Measurements from ENCODE around the gene DIPK1B.

DNA sequence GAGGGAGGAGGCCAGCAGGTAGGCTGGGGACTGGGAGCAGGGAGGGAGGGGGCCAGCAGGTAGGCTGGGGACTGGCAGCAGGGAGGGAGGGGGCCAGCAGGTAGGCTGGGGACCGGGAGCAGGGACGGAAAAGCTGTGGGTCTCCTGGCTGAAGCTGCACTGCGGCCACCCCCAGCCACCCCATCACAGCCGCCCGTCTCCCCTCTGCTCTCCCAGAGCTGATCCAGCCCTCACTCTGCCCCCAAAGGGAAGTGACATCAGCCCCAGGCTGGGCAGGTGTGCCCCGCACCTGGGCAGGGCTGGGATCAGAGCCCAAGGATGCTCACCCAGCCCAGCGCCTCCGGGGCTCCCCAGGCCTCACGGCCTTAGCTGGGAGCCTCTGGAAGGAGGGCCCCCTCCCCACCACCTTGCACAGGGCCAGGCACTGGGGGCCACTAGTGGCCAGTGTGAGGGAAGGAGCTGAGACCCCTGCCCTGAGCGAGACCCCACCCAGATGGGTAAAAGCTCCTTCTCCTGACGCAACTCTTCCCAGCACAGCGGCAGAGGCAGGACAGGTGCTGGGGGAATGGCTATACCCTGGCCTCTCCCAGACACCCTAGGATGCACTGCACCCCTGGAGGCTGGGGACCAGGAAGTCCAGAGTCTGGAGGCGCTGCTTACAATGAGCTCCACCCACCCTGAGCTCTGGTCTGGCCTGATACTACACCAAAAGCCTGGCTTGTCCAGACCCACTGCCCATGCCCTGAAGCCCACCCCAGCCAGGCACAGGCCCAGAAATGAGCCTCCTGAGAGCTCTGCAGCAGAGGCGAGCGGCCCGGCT lies 36.7 kb upstream of the DIPK1B start:
- TF ChIP-seq, protein P1, sequence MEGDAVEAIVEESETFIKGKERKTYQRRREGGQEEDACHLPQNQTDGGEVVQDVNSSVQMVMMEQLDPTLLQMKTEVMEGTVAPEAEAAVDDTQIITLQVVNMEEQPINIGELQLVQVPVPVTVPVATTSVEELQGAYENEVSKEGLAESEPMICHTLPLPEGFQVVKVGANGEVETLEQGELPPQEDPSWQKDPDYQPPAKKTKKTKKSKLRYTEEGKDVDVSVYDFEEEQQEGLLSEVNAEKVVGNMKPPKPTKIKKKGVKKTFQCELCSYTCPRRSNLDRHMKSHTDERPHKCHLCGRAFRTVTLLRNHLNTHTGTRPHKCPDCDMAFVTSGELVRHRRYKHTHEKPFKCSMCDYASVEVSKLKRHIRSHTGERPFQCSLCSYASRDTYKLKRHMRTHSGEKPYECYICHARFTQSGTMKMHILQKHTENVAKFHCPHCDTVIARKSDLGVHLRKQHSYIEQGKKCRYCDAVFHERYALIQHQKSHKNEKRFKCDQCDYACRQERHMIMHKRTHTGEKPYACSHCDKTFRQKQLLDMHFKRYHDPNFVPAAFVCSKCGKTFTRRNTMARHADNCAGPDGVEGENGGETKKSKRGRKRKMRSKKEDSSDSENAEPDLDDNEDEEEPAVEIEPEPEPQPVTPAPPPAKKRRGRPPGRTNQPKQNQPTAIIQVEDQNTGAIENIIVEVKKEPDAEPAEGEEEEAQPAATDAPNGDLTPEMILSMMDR (IDR thresholded peaks at IDR 0.05), result no peak
- TF ChIP-seq EP300 (IDR thresholded peaks at IDR 0.05) (no peak), POLR2A (IDR thresholded peaks at IDR 0.05) (no peak)
